ENCODE measurements around the gene MAD1L1.

DNA sequence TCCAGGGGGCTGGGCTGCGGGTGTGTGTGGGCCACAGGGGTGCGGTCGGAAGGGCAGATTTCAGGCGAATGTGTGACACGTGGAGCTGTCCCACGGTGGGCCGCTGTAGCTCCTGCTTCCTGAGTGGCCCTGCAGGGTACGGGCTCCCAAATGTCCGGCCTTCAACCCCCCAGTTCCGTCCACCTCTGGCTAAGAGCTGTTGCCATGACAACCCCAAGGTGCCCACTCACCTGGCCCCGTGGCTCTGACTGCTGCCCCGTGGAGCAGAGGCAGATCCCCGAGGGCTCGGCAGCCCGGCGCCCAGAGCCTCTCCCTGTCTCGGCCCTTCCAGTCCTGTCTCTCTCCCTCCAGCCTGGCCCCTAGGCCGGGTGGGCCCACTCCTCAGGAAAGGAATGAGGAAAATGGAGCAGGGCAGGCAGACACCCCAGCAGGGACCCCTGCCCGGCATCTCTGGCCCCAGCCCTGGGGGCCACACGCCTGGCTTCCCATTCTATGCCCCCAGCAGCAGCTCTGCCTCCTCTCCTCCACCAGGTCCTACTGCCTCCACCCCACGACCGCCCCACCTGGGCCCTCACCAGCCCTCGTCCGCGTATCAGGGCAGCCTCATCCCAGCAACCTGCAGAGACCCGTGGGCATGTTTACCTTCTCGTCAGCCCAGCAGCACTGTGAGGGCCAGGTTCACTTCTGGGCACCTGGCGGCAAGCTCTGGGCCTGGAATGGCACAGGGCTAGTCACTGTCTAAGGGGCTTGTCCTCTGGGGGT lies 347.1 kb downstream of the MAD1L1 start:
- TF ChIP-seq, protein P1, sequence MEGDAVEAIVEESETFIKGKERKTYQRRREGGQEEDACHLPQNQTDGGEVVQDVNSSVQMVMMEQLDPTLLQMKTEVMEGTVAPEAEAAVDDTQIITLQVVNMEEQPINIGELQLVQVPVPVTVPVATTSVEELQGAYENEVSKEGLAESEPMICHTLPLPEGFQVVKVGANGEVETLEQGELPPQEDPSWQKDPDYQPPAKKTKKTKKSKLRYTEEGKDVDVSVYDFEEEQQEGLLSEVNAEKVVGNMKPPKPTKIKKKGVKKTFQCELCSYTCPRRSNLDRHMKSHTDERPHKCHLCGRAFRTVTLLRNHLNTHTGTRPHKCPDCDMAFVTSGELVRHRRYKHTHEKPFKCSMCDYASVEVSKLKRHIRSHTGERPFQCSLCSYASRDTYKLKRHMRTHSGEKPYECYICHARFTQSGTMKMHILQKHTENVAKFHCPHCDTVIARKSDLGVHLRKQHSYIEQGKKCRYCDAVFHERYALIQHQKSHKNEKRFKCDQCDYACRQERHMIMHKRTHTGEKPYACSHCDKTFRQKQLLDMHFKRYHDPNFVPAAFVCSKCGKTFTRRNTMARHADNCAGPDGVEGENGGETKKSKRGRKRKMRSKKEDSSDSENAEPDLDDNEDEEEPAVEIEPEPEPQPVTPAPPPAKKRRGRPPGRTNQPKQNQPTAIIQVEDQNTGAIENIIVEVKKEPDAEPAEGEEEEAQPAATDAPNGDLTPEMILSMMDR (conservative IDR thresholded peaks at IDR 0.05; ENCODE audit: low read depth, low read length), result no peak
- no peak for TF ChIP-seq EZH2 (IDR thresholded peaks at IDR 0.05; ENCODE audit: borderline replicate concordance, low read depth, low read length, poor library complexity, severe bottlenecking)
